ENCODE measurements around the gene TMC1.
"Not testable (repeated sequence)": the region's sequence is repeated elsewhere in the genome, so short reads cannot be mapped to it uniquely, and the experiment has no call there.

Gene TMC1

GRCh38 chr9:72480921-72481320 is 40.5 kb upstream of the TMC1 start:
- Histone ChIP-seq H3K79me2 (ENCODE audit: control insufficient read depth, insufficient read depth, low read length, poor library complexity) (no peaks in the 10 kb centered on the region), H2BK120ac (ENCODE audit: insufficient read depth, low read length, poor library complexity) (no peak overlapping the region), H3K4me3 (ENCODE audit: low read depth, low read length) (no peak overlapping the region), H2AK5ac (ENCODE audit: low read length) (no peak overlapping the region), H4K91ac (ENCODE audit: low read depth, low read length) (no peak overlapping the region), H3K23ac (ENCODE audit: low read length) (no peak overlapping the region), H3K9me3 (ENCODE audit: insufficient read depth, low read depth, low read length) (no peaks in the 10 kb centered on the region), H3K4ac (ENCODE audit: low read depth, low read length) (no peak overlapping the region), H2BK5ac (ENCODE audit: low read depth, low read length, poor library complexity) (no peak overlapping the region), H4K12ac (ENCODE audit: low read depth, low read length) (no peak overlapping the region), H3K14ac (ENCODE audit: low read length) (no peak overlapping the region), H4K8ac (ENCODE audit: low read depth, low read length) (no peak overlapping the region), H3K9ac (ENCODE audit: low read length) (no peak overlapping the region), H2AFZ (ENCODE audit: insufficient read depth, low read length, poor library complexity) (no peak overlapping the region), H3K36me3 (ENCODE audit: control insufficient read depth in 1 of 2, insufficient read depth in 2 of 2, low read length in 2 of 2) (no peaks in the 10 kb centered on the region), H3K4me1 (ENCODE audit: control insufficient read depth in 1 of 2, insufficient read depth in 2 of 2, low read length in 2 of 2) (peaks cover 2% of the 10 kb centered on the region in 2 experiments), H3K79me1 (ENCODE audit: low read length) (peaks cover 6% of the 10 kb centered on the region), H3K27me3 (ENCODE audit: insufficient read depth, low read length) (no peaks in the 10 kb centered on the region), H3K27ac (ENCODE audit: low read depth, low read length) (no peak overlapping the region), H2BK12ac (ENCODE audit: low read length) (no peak overlapping the region), H3K18ac (ENCODE audit: low read length) (no peak overlapping the region), H3K4me2 (ENCODE audit: low read length) (no peak overlapping the region)
- DNase-seq, result peak in 1 of 2 donors; percentile 26
- no CpG with 5 or more reads among the region's 1 CpG for WGBS (ENCODE audit: extremely low coverage, insufficient coverage, insufficient read length)

GRCh38 chr9:72485821-72486593 is 35.4 kb upstream of the TMC1 start:
- Histone ChIP-seq H3K4me2 (ENCODE audit: low read length) (no peak overlapping the region), H3K23ac (ENCODE audit: low read length) (no peak overlapping the region), H3K4me3 (ENCODE audit: low read depth, low read length) (no peak overlapping the region), H4K91ac (ENCODE audit: low read depth, low read length) (no peak overlapping the region), H2AFZ (ENCODE audit: insufficient read depth, low read length, poor library complexity) (no peak overlapping the region), H3K9me3 (ENCODE audit: insufficient read depth, low read depth, low read length) (no peaks in the 10 kb centered on the region), H3K14ac (ENCODE audit: low read length) (no peak overlapping the region), H2BK5ac (ENCODE audit: low read depth, low read length, poor library complexity) (no peak overlapping the region), H3K18ac (ENCODE audit: low read length) (no peak overlapping the region), H3K27me3 (ENCODE audit: insufficient read depth, low read length) (no peaks in the 10 kb centered on the region), H3K9ac (ENCODE audit: low read length) (no peak overlapping the region), H3K79me1 (ENCODE audit: low read length) (no peaks in the 10 kb centered on the region), H4K8ac (ENCODE audit: low read depth, low read length) (no peak overlapping the region), H3K4ac (ENCODE audit: low read depth, low read length) (no peak overlapping the region), H3K36me3 (ENCODE audit: control insufficient read depth in 1 of 2, insufficient read depth in 2 of 2, low read length in 2 of 2) (no peaks in the 10 kb centered on the region), H2AK5ac (ENCODE audit: low read length) (no peak overlapping the region), H2BK120ac (ENCODE audit: insufficient read depth, low read length, poor library complexity) (no peak overlapping the region), H3K79me2 (ENCODE audit: control insufficient read depth, insufficient read depth, low read length, poor library complexity) (no peaks in the 10 kb centered on the region), H3K4me1 (ENCODE audit: control insufficient read depth in 1 of 2, insufficient read depth in 2 of 2, low read length in 2 of 2) (no peaks in the 10 kb centered on the region), H4K12ac (ENCODE audit: low read depth, low read length) (no peak overlapping the region), H2BK12ac (ENCODE audit: low read length) (no peak overlapping the region), H3K27ac (ENCODE audit: low read depth, low read length) (no peak overlapping the region)
- peak in 1 of 2 donors; percentile 26 for DNase-seq
- WGBS (ENCODE audit: extremely low coverage, insufficient coverage, insufficient read length), result no CpG with 5 or more reads among the region's 3 CpGs

- Histone ChIP-seq H3K27ac (ENCODE audit: low read depth, low read length) (no peak overlapping the region), H4K91ac (ENCODE audit: low read depth, low read length) (no peak overlapping the region), H3K18ac (ENCODE audit: low read length) (no peak overlapping the region), H3K9ac (ENCODE audit: low read length) (no peak overlapping the region), H3K79me2 (ENCODE audit: control insufficient read depth, insufficient read depth, low read length, poor library complexity) (no peaks in the 10 kb centered on the region), H3K23ac (ENCODE audit: low read length) (no peak overlapping the region), H2BK120ac (ENCODE audit: insufficient read depth, low read length, poor library complexity) (no peak overlapping the region), H3K9me3 (ENCODE audit: insufficient read depth, low read depth, low read length) (no peaks in the 10 kb centered on the region), H3K4ac (ENCODE audit: low read depth, low read length) (no peak overlapping the region), H3K27me3 (ENCODE audit: insufficient read depth, low read length) (no peaks in the 10 kb centered on the region), H2BK5ac (ENCODE audit: low read depth, low read length, poor library complexity) (no peak overlapping the region), H3K4me3 (ENCODE audit: low read depth, low read length) (no peak overlapping the region), H2BK12ac (ENCODE audit: low read length) (no peak overlapping the region), H3K4me2 (ENCODE audit: low read length) (no peak overlapping the region), H3K36me3 (ENCODE audit: control insufficient read depth in 1 of 2, insufficient read depth in 2 of 2, low read length in 2 of 2) (no peaks in the 10 kb centered on the region), H4K8ac (ENCODE audit: low read depth, low read length) (no peak overlapping the region), H3K4me1 (ENCODE audit: control insufficient read depth in 1 of 2, insufficient read depth in 2 of 2, low read length in 2 of 2) (no peaks in the 10 kb centered on the region), H3K79me1 (ENCODE audit: low read length) (no peaks in the 10 kb centered on the region), H2AFZ (ENCODE audit: insufficient read depth, low read length, poor library complexity) (no peak overlapping the region), H4K12ac (ENCODE audit: low read depth, low read length) (no peak overlapping the region), H3K14ac (ENCODE audit: low read length) (no peak overlapping the region), H2AK5ac (ENCODE audit: low read length) (no peak overlapping the region)
- DNase-seq, result no peak
- WGBS (ENCODE audit: extremely low coverage, insufficient coverage, insufficient read length), result no CpG with 5 or more reads among the region's 1 CpG
These were observed 34.8 kb upstream of the TMC1 start for GRCh38 chr9:72486594-72486955.

GRCh38 chr9:72487665-72488064 is 33.7 kb upstream of the TMC1 start:
- H4K12ac ChIP-seq (ENCODE audit: low read depth, low read length); H3K9me3 ChIP-seq (ENCODE audit: insufficient read depth, low read depth, low read length); H3K18ac ChIP-seq (ENCODE audit: low read length); H2AFZ ChIP-seq (ENCODE audit: insufficient read depth, low read length, poor library complexity); H2BK12ac ChIP-seq (ENCODE audit: low read length); H3K4me3 ChIP-seq (ENCODE audit: low read depth, low read length); H3K23ac ChIP-seq (ENCODE audit: low read length); H2BK5ac ChIP-seq (ENCODE audit: low read depth, low read length, poor library complexity); H2BK120ac ChIP-seq (ENCODE audit: insufficient read depth, low read length, poor library complexity); H2AK5ac ChIP-seq (ENCODE audit: low read length); H3K14ac ChIP-seq (ENCODE audit: low read length); H3K36me3 ChIP-seq (ENCODE audit: control insufficient read depth in 1 of 2, insufficient read depth in 2 of 2, low read length in 2 of 2); H3K27ac ChIP-seq (ENCODE audit: low read depth, low read length); H3K27me3 ChIP-seq (ENCODE audit: insufficient read depth, low read length); H3K4me2 ChIP-seq (ENCODE audit: low read length); H3K79me1 ChIP-seq (ENCODE audit: low read length); H3K4ac ChIP-seq (ENCODE audit: low read depth, low read length); H3K79me2 ChIP-seq (ENCODE audit: control insufficient read depth, insufficient read depth, low read length, poor library complexity); H3K4me1 ChIP-seq (ENCODE audit: control insufficient read depth in 1 of 2, insufficient read depth in 2 of 2, low read length in 2 of 2); H3K9ac ChIP-seq (ENCODE audit: low read length); H4K8ac ChIP-seq (ENCODE audit: low read depth, low read length); DNase-seq; H4K91ac ChIP-seq (ENCODE audit: low read depth, low read length): not testable (repeated sequence)
- no CpG with 5 or more reads among the region's 4 CpGs for WGBS (ENCODE audit: extremely low coverage, insufficient coverage, insufficient read length)

All from trophoblast cell (in vitro differentiated cells and primary cell).